ENCODE results near the gene SERPINA1.
"Not testable (repeated sequence)": the region's sequence is repeated elsewhere in the genome, so short reads cannot be mapped to it uniquely, and the experiment has no call there.

Gene SERPINA1

DNA sequence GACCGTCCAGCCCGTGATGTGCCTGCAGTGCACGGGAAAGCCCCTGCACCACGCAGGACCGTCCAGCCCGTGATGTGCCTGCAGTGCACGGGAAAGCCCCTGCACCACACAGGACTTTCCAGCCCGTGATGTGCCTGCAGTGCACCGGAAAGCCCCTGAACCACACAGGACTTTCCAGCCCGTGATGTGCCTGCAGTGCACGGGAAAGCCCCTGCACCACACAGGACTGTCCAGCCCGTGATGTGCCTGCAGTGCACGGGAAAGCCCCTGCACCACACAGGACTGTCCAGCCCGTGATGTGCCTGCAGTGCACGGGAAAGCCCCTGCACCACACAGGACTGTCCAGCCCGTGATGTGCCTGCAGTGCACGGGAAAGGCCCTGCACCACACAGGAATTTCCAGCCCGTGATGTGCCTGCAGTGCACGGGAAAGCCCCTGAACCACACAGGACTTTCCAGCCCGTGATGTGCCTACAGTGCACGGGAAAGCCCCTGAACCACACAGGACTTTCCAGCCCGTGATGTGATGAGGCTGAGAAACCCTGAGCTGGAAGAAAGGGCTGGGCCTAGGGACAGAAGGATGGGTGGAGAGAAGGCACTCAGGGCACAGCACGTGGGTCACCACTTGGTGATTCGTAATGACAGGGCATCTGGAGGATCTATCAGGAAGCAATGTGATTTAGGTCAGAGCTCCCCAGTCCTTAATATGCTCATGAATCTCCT is 42.2 kb downstream of the SERPINA1 start:
- DNase-seq (ENCODE audit: low spot score in 2 of 2): peak; percentile 51 to 57
- H3K9me3 Mint-ChIP-seq: not testable (repeated sequence)
- peak overlapping the region; percentile 22 for H3K4me3 Mint-ChIP-seq

DNA sequence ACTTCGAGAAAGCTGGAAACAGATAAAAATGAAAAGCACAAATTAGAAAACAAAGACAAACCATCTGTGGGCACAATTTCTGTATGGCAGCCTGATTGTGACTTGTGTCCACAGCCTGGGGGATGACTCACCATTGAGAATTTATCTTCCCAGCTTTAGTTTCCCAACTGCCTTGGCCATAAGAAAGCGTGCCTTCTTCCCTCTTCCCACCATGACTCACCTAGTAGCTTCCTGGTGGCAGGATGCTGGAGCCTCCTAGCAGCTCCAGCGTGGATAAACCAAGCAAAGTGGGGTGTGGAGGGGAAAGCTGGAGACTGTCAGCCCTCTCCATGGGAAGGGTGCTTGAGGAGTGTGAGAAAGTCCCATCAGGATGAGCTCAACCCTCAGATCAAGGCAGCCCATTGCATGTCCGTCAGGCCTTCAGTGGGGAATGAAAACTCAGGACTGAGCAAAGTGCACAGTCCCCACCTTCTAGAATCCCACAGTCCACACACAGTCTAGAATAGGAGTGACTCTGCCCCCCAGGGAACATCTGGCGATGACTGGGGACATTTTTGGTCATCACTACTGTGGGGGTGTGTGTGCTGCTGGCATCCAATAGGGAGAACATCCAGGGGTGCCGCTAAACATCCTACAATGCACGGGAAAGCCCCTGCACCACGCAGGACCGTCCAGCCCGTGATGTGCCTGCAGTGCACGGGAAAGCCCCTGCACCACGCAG is 42.9 kb downstream of the SERPINA1 start:
- Mint-ChIP-seq H3K27me3 (peaks cover 17% of the 10 kb centered on the region), H3K27ac (peak overlapping the region; percentile 93), H3K36me3 (peaks cover 2% of the 10 kb centered on the region), H3K4me1 (peaks cover 16% of the 10 kb centered on the region), H3K4me3 (no peak overlapping the region), H3K9me3 (peaks cover 9% of the 10 kb centered on the region)
- peak; percentile 21 to 45 for DNase-seq (ENCODE audit: low spot score in 2 of 2)
- ATAC-seq (ENCODE audit: low read depth): peak; percentile 59

More for the DNA sequence above, 42.2 kb downstream of the SERPINA1 start:
- peaks cover 16% of the 10 kb centered on the region for H3K4me1 Mint-ChIP-seq
- peak overlapping the region; percentile 97 for H3K27ac Mint-ChIP-seq
- H3K27me3 Mint-ChIP-seq: peaks cover 12% of the 10 kb centered on the region
- peak; percentile 85 for ATAC-seq (ENCODE audit: low read depth)
- not testable (repeated sequence) for H3K36me3 Mint-ChIP-seq

DNA sequence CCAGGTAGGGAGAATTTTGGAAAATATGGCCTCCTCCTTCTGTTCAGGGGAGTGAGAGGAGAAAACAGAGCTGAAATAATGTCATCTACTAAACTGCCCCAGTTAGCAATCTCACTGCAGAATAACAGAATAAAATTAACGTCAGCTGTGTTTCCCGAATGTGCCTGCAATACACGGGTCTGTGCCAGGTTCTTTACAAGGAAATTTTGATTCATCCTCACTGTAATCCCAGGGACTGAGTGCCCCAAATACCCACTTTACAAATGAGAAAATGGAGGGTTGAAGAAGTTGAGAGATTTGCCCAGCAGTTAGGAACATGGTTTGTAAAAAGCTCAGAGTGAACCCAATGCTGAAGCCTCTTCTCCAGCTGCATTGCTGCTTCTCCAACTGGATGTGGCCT is 44.0 kb downstream of the SERPINA1 start:
- DNase-seq (ENCODE audit: low spot score in 2 of 2) (no peak), ATAC-seq (ENCODE audit: low read depth) (no peak)
- Mint-ChIP-seq H3K27ac (peak overlapping the region; percentile 93), H3K36me3 (peaks cover 2% of the 10 kb centered on the region), H3K4me3 (no peak overlapping the region), H3K27me3 (peaks cover 12% of the 10 kb centered on the region), H3K9me3 (peaks cover 9% of the 10 kb centered on the region), H3K4me1 (peaks cover 16% of the 10 kb centered on the region)

DNA sequence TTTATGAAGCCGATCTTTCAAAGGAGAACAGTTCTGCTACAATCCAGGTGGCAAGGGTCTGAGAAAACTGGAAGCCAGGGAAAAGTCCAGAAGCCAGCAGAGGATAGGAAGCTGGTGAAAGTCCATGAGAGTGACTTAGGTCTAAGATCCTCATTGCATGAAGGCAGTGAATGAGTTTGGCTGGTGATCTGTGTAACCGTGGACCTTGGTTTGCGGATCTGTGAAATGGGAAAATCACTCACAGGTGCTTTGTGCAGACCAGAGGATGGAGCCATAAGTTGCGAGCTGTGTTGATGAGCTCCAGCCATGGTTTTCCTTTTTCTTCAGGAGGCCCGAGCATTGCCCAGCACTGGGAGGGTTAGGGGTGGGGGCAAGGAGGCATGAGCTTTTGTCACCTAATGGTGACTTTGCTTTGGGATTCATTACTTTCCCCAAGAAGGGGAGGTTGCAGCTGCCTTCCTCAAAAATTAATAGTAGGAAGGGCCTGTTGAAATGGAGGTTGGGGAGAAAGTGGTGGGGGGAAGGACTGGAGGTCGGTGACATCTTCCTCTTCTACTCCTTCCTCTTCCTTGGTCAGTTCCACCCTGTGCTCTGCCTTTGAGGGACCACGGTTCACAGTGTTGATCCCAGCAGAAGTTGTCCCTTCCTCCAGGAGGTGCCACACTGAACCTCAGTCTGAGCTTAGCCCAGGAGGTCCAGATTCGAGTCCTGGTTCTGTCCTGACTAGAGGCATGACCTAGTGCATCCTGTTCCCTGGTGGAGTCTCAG is 45.0 kb downstream of the SERPINA1 start:
- no peak overlapping the region for H3K4me3 Mint-ChIP-seq

DNA sequence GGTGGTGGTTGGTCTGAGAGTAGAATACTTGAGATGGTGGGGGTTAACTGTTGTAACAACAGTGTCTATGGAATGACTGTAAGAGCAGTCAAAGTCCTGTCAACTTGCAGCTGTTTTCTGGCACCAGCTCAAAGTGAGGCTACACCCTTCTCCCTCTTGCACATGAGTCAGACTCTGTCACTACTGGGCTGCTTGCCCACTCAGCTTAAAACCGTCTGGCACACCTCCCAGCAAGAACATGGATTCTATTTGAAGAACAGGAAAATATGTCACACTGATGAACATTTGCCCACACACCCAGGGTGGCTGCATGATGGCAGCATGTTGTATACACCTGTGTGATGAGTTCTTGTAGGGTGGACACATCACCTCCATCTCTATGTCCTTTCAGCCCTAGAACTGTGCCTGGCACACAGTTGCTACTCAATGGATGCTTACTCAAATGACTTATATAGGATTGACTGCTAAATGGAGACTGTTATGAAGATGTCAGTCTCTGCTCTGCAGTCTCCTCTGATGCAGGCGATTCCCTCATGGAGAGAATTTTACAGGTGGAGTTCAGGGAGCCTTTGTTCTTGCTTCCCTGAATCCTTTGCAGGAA is 46.0 kb downstream of the SERPINA1 start:
- Mint-ChIP-seq H3K27ac (peak overlapping the region; percentile 20), H3K27me3 (peaks cover 12% of the 10 kb centered on the region), H3K4me3 (no peak overlapping the region), H3K36me3 (peaks cover 2% of the 10 kb centered on the region), H3K9me3 (peaks cover 7% of the 10 kb centered on the region), H3K4me1 (peaks cover 16% of the 10 kb centered on the region)
- DNase-seq (ENCODE audit: low spot score in 2 of 2): no peak
- no peak for ATAC-seq (ENCODE audit: low read depth)

More for the DNA sequence above, 45.0 kb downstream of the SERPINA1 start:
- Mint-ChIP-seq H3K4me1 (peaks cover 16% of the 10 kb centered on the region), H3K27me3 (peaks cover 12% of the 10 kb centered on the region), H3K9me3 (peaks cover 7% of the 10 kb centered on the region), H3K27ac (peak overlapping the region; percentile 93), H3K36me3 (peaks cover 2% of the 10 kb centered on the region)
- DNase-seq (ENCODE audit: low spot score in 2 of 2): no peak
- ATAC-seq (ENCODE audit: low read depth): no peak

DNA sequence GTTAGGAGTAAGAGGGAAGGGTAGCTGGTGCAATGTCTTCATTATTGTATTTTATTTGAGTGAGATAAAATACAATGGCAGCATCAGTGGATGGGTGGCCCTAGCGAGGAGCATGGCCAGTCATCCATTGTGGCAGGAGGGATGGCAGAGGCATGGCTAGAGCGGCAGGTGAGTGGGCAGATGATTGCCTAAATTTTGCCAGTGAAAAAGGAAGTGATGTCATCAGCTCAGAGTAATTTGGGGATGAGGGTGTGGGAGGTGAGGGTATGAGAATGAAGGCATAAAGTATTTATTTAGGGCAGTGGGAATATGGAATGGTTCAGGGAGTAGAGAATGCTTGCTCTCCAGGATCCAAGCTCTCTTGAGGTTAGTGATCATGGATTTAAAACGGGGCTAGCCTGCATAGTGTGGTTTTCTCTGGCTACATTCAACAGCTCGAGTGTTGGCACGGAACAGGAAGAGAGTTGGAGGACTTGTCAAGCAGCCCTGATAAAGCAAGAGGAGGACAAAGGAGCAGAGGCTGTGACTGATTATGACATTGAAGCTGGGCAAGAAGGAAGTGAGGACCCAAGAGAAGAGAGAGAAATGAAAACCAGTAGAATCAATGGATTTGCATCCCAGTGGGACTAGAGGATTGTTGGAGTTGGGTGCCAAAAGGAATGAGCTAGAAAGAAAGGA is 46.6 kb downstream of the SERPINA1 start:
- Mint-ChIP-seq H3K36me3 (peaks cover 2% of the 10 kb centered on the region), H3K4me3 (no peak overlapping the region), H3K4me1 (peaks cover 16% of the 10 kb centered on the region), H3K9me3 (peaks cover 7% of the 10 kb centered on the region), H3K27ac (peak overlapping the region; percentile 20), H3K27me3 (peaks cover 12% of the 10 kb centered on the region)
- DNase-seq (ENCODE audit: low spot score in 2 of 2) (no peak), ATAC-seq (ENCODE audit: low read depth) (no peak)

DNA sequence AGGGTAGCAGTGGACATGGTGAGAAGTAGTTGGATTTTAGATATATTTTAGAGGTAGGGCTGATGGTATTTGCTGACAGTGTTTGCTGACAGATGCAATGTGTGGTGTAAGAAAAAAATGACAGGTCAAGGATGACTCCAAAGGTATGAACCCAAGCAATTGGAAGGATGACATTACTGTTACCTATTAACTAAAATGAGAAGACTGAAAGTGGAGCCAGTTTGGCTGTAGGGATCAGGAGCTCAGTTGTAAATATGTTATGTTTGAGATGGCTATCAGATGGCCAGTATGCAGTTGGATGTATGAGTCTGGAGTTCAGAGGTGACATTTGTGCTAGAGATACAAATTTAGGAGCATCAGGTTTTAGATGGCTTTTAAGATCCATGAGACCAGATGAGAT is 47.9 kb downstream of the SERPINA1 start:
- Mint-ChIP-seq H3K4me1 (peaks cover 11% of the 10 kb centered on the region), H3K27ac (peak overlapping the region; percentile 5)

DNA sequence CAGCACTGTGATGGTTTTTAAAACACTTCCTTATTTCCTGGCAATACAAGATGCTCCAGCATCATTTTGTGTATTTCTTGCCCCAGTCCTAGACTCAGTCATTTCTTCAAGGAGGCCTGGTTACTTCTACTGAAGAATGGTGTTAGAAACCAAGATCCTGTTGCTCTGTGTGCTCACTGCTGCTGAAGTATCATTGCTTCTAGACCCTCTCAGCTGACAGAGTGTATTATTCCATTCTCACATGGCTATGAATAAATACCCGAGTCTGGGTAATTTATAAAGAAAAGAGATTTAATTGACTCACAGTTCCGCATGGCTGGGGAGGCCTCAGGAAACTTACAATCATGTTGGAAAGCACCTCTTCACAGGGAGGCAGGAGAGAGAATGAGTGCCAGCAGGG is 50.4 kb downstream of the SERPINA1 start:
- ATAC-seq (ENCODE audit: low read depth) (no peak), DNase-seq (ENCODE audit: low spot score in 2 of 2) (no peak)
- peaks cover 12% of the 10 kb centered on the region for H3K27me3 Mint-ChIP-seq
- H3K27ac Mint-ChIP-seq: no peak overlapping the region
- H3K4me3 Mint-ChIP-seq: no peak overlapping the region
- H3K4me1 Mint-ChIP-seq: peaks cover 6% of the 10 kb centered on the region
- peaks cover 2% of the 10 kb centered on the region for H3K36me3 Mint-ChIP-seq
- H3K9me3 Mint-ChIP-seq: peaks cover 9% of the 10 kb centered on the region

More for the DNA sequence above, 47.9 kb downstream of the SERPINA1 start:
- H3K4me3 Mint-ChIP-seq: no peak overlapping the region
- ATAC-seq (ENCODE audit: low read depth) (no peak), DNase-seq (ENCODE audit: low spot score in 2 of 2) (no peak)
- H3K36me3 Mint-ChIP-seq: peaks cover 2% of the 10 kb centered on the region
- H3K9me3 Mint-ChIP-seq: peaks cover 9% of the 10 kb centered on the region
- peaks cover 12% of the 10 kb centered on the region for H3K27me3 Mint-ChIP-seq

DNA sequence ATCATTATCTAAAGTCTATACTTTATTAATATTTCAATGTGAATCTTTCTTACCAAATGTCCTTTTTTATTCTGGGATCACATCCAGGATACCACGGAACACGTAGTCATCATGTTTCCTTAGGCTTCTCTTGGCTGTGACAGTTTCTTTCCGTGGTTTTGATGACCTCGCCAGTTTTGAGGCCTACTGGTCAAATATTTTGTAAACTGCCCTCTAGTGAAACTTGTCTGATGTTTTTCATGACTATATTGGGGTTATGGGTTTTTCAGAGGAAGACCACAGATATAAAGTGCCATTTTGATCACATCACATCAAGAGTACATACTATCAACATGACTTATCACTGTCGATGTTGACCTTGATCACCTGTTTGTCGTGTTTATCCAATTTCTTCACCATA is 51.1 kb downstream of the SERPINA1 start:
- Mint-ChIP-seq H3K9me3 (peaks cover 9% of the 10 kb centered on the region), H3K4me3 (no peak overlapping the region), H3K36me3 (peaks cover 2% of the 10 kb centered on the region), H3K27me3 (peaks cover 14% of the 10 kb centered on the region), H3K4me1 (peaks cover 6% of the 10 kb centered on the region), H3K27ac (no peak overlapping the region)
- ATAC-seq (ENCODE audit: low read depth) (no peak), DNase-seq (ENCODE audit: low spot score in 2 of 2) (no peak)

DNA sequence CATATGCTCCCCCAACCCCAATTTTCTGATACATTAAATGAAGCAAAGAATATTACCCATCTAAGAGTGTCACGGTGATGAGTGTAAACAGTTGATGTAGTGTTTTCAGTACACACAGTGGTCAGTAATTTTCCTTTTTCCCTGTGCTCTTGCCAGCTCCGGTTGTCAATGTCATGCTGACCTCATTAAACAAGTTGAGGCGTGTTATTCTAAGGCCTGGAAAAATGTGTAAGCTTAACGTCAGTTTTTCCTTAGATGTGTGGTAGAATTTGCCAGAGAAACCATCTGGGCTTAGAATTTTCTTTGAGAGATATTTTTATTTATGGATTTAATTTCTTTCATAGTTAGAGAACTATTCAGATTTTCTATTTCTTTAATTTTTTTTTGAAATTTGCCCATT is 53.5 kb downstream of the SERPINA1 start:
- Mint-ChIP-seq H3K4me3 (no peak overlapping the region), H3K36me3 (no peaks in the 10 kb centered on the region), H3K4me1 (no peaks in the 10 kb centered on the region), H3K9me3 (peaks cover 2% of the 10 kb centered on the region), H3K27me3 (peaks cover 2% of the 10 kb centered on the region), H3K27ac (no peak overlapping the region)
- DNase-seq (ENCODE audit: low spot score in 2 of 2) (no peak), ATAC-seq (ENCODE audit: low read depth) (no peak)

DNA sequence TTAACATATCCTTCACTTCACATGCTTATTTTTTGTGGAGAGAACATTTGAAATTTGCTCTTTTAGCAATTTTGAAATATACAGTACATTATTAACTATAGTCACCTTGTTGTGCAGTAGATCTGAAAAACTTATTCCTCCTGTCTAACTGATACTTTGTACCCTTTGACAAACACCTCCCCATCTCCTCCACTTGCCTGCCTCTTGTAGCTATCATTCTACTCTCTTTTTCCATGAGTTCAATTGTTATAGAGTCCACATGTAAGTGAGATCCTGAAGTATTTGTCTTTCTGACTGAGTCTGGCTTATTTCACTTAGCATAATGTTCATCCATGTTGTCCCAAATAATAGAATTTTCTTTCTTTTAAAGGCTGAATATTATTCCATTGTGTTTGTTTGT is 55.8 kb downstream of the SERPINA1 start:
- Mint-ChIP-seq H3K9me3 (peaks cover 2% of the 10 kb centered on the region), H3K4me3 (no peak overlapping the region), H3K27me3 (peaks cover 2% of the 10 kb centered on the region), H3K27ac (no peak overlapping the region), H3K36me3 (no peaks in the 10 kb centered on the region), H3K4me1 (no peaks in the 10 kb centered on the region)
- no peak for ATAC-seq (ENCODE audit: low read depth)
- no peak for DNase-seq (ENCODE audit: low spot score in 2 of 2)

DNA sequence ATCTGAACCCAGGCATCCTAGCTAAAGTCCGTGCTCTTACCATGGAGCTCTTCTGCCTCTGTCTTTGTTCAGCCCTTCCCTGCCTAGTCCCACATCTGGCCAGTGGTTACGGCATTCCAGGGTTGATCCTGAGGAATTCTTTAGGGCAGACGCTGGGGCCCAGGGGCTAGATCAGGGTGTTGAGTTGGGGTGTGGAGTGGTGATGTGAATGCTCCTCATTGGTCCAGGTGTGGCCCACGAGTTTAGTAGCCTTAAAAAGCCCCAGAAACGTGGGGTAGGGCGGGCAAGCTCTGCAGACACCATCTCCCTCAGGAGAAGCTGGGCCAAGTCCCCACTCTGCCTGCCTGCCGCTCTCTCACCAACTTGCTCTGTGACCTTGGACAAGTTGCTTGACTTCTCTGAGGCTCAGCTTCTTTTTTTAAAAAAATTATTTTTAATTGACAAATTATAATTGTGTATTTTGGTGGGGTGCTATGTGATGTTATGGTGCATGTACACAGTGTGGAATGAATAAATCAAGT is 56.3 kb downstream of the SERPINA1 start:
- ATAC-seq (ENCODE audit: low read depth) (no peak), DNase-seq (ENCODE audit: low spot score in 2 of 2) (no peak)
- peaks cover 2% of the 10 kb centered on the region for H3K9me3 Mint-ChIP-seq
- H3K4me3 Mint-ChIP-seq: no peak overlapping the region
- H3K36me3 Mint-ChIP-seq: no peaks in the 10 kb centered on the region
- H3K27ac Mint-ChIP-seq: no peak overlapping the region
- H3K4me1 Mint-ChIP-seq: no peaks in the 10 kb centered on the region
- H3K27me3 Mint-ChIP-seq: peaks cover 2% of the 10 kb centered on the region

DNA sequence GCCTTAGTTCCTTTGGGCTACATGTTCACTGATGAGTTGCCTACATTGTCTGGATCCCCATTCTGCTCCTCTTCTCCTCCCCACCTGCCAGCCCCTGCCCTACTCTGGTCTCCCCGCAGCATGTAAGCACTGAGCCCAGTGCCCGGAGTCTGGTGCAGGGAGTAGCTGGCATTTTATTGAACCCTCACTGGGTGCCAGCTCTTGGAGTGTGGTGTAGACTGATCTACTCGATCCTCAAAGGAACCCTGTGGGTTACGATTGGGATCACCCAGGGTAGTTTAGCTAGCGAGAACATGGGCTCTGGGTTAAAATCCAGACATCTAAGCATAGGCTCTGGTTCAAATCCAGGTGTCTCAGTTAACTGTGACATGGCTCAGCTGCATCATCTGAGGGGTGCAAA is 56.9 kb downstream of the SERPINA1 start:
- Mint-ChIP-seq H3K27ac (no peak overlapping the region), H3K27me3 (peaks cover 2% of the 10 kb centered on the region), H3K9me3 (peaks cover 2% of the 10 kb centered on the region), H3K4me1 (no peaks in the 10 kb centered on the region), H3K4me3 (no peak overlapping the region), H3K36me3 (no peaks in the 10 kb centered on the region)
- DNase-seq (ENCODE audit: low spot score in 2 of 2) (no peak), ATAC-seq (ENCODE audit: low read depth) (no peak)
